AG04449 (cell line): ENCODE data around the gene MAP6.

Source experiments
- CTCF ChIA-PET: fragments of 350-600 bp; formaldehyde crosslinking; extraction: SDS; loops from one replicate; lab custom pipeline; 2021; ENCODE audit warnings: antibody characterized with exemption; lab: Yijun Ruan, JAX
- POLR2A ChIA-PET: fragments of 400-600, 350-600 bp; formaldehyde crosslinking; extraction: SDS; loops from one replicate; lab custom pipeline; 2020; ENCODE audit warnings: antibody characterized with exemption, inconsistent platforms; lab: Yijun Ruan, JAX
- DNase-seq: peaks from one replicate; pipeline ENCODE4 v3.0.0-alpha.2; 2010; ENCODE audit warnings: low read depth, low spot score
- H3K4me3 ChIP-seq: 2 replicates; pipeline ENCODE4 v1.5.1; 2011; ENCODE audit warnings: low read depth, mild to moderate bottlenecking, control low read depth, low read length
- CTCF ChIP-seq: IDR thresholded peaks from one replicate; pipeline ENCODE4 v1.5.1; 2011; ENCODE audit warnings: mild to moderate bottlenecking, moderate library complexity, low read length, control low read depth, inconsistent platforms; ENCODE audit not compliant: insufficient read depth; ENCODE audit errors: missing control alignments

The MAP6 gene

GRCh38 chr11:75616281-75616680 is 52.6 kb downstream of the MAP6 start:
- ChIA-PET POLR2A (no interaction called here), CTCF (interaction anchor here (1.0 to 1.4 kb wide), 4 partner anchors 11 to 186 kb away, joined by 3 to 4 read pairs (median 3); no protein-coding TSS in a partner anchor)
- no peak overlapping the region for H3K4me3 ChIP-seq
- DNase-seq, result no peak
- TF ChIP-seq CTCF, result no peak

- DNase-seq, result no peak
- H3K4me3 ChIP-seq, result no peak overlapping the region
- no peak for TF ChIP-seq CTCF
- ChIA-PET POLR2A (no interaction called here), CTCF (interaction anchor here (1.0 kb wide), 2 partner anchors 171 to 186 kb away, joined by 3 read pairs; no protein-coding TSS in a partner anchor)
These were observed 53.1 kb downstream of the MAP6 start for GRCh38 chr11:75615751-75616150.

GRCh38 chr11:75611823-75612222 is 57.0 kb downstream of the MAP6 start:
- ChIA-PET CTCF (interaction anchor here (1.2 kb wide), 1 partner anchor 14 kb away, joined by 3 read pairs; no protein-coding TSS in a partner anchor), POLR2A (no interaction called here)
- H3K4me3 ChIP-seq, result no peak overlapping the region
- no peak for TF ChIP-seq CTCF
- no peak for DNase-seq

GRCh38 chr11:75606099-75606498 is 62.7 kb downstream of the MAP6 start:
- ChIA-PET POLR2A (no interaction called here), CTCF (interaction anchor here (0.5 kb wide), 1 partner anchor 30 kb away, joined by 3 read pairs; no protein-coding TSS in a partner anchor)
- no peak for DNase-seq
- no peak overlapping the region for H3K4me3 ChIP-seq
- no peak for TF ChIP-seq CTCF

GRCh38 chr11:75603791-75604736 is 64.8 kb downstream of the MAP6 start:
- peak overlapping the region; percentile 10; the same call in 1 of the 2 replicates for H3K4me3 ChIP-seq
- POLR2A ChIA-PET, result interaction anchor here (1.1 to 2.5 kb wide), 3 partner anchors 20 to 50 kb away, joined by 4 to 6 read pairs (median 6); no protein-coding TSS in a partner anchor
- CTCF ChIA-PET, result interaction anchor here (1.1 to 3.4 kb wide), 4 partner anchors 9 to 58 kb away, joined by 3 to 9 read pairs (median 6); no protein-coding TSS in a partner anchor
- peak; percentile 84 for DNase-seq
- no peak for TF ChIP-seq CTCF

GRCh38 chr11:75602951-75603350 is 65.9 kb downstream of the MAP6 start:
- no peak overlapping the region for H3K4me3 ChIP-seq
- ChIA-PET CTCF (interaction anchor here (0.8 to 3.4 kb wide), 6 partner anchors 14 to 61 kb away, joined by 3 to 9 read pairs (median 3); no protein-coding TSS in a partner anchor), POLR2A (interaction anchor here (0.9 to 2.5 kb wide), 4 partner anchors 19 to 49 kb away, joined by 3 to 6 read pairs (median 5); no protein-coding TSS in a partner anchor)
- TF ChIP-seq CTCF, result no peak
- peak; percentile 46 for DNase-seq
